SK-N-SH treated with all-trans-retinoic acid at 6 μM for 48 hours (cell line): Measurements from ENCODE around the gene KCTD17.

Source experiments
- ARNTL ChIP-seq: fragments of 450-650 bp; formaldehyde crosslinking; IDR thresholded peaks from 2 replicates; pipeline ENCODE4 v1.5.0; 2020; ENCODE audit warnings: low read depth, mild to moderate bottlenecking, moderate library complexity, borderline replicate concordance
- BACH2 ChIP-seq: fragments of 250-450 bp; sonication (Bioruptor Pico); IDR thresholded peaks from 2 replicates; pipeline ENCODE4 v1.9.0; 2021; ENCODE audit warnings: mild to moderate bottlenecking, borderline replicate concordance
- ZFP3 ChIP-seq: fragments of 250-450 bp; sonication (Bioruptor Pico); IDR thresholded peaks from 2 replicates; pipeline ENCODE4 v1.5.0; 2020; ENCODE audit warnings: mild to moderate bottlenecking, moderate library complexity

GRCh38 chr22:37021710-37022482 is 29.6 kb upstream of the KCTD17 start:
- no peak for TF ChIP-seq ZFP3 (CRISPR knock-in tag)
- no peak for TF ChIP-seq BACH2 (CRISPR knock-in tag)
- no peak for TF ChIP-seq ARNTL (CRISPR knock-in tag)
